Measurements from ENCODE around the gene SLC6A11. TPM values are rescaled to one million over a fixed set of nuclear protein-coding genes. Genes with fewer than 3 reads are reported as not detected.

Gene SLC6A11
- polyA plus RNA-seq, 1 donor (not counting 4 experiments of a cell fraction or from before 2014, with no cell fraction given), result 9.8 TPM

GRCh38 chr3:10892622-10893021 lies 76.6 kb downstream of the SLC6A11 start:
- Histone ChIP-seq H3K27me3 (ENCODE audit: control insufficient read depth, extremely low read depth, insufficient read depth, low read length) (no peaks in the 10 kb centered on the region), H3K4me3 (ENCODE audit: control insufficient read depth in 2 of 3, extremely low read depth in 1 of 3, insufficient read depth in 2 of 3, low read depth in 1 of 3, low read length in 3 of 3) (no peak overlapping the region), H3K27ac (ENCODE audit: control insufficient read depth, insufficient read depth, low read length) (no peak overlapping the region), H3K4me1 (ENCODE audit: control insufficient read depth, extremely low read depth, insufficient read depth, low read length) (peaks cover 26% of the 10 kb centered on the region), H3K4me2 (ENCODE audit: control insufficient read depth, extremely low read depth, insufficient read depth, low read depth, low read length) (no peak overlapping the region), H4K20me1 (ENCODE audit: control insufficient read depth, extremely low read depth, insufficient read depth, low read length) (no peaks in the 10 kb centered on the region), H3K36me3 (ENCODE audit: control insufficient read depth in 2 of 2, extremely low read depth in 1 of 2, insufficient read depth in 2 of 2, low read length in 2 of 2) (peaks cover 0 to 1% of the 10 kb centered on the region in 2 experiments), H2AFZ (ENCODE audit: control insufficient read depth, low read length) (no peak overlapping the region), H3K9ac (ENCODE audit: control insufficient read depth, extremely low read depth, insufficient read depth, low read length) (no peak overlapping the region), H3K9me1 (ENCODE audit: control insufficient read depth, extremely low read depth, insufficient read depth, low read length) (no peaks in the 10 kb centered on the region), H3K9me3 (ENCODE audit: control insufficient read depth, low read depth, low read length) (peaks cover 15% of the 10 kb centered on the region), H3K79me2 (ENCODE audit: control insufficient read depth, insufficient read depth, low read length) (no peaks in the 10 kb centered on the region)
- TF ChIP-seq EZH2 (IDR thresholded peaks at IDR 0.05; ENCODE audit: low read length), result no peak
- dilution Hi-C loops (cut with MboI; ENCODE audit: extremely low pct_ligation_motif_present, low sequenced_read_pairs), result no loop called here
- FAIRE-seq (no peak), DNase-seq (ENCODE audit: low read depth, low spot score) (no peak)

- TF ChIP-seq EZH2 (IDR thresholded peaks at IDR 0.05; ENCODE audit: low read length) (no peak), CTCF (optimal IDR thresholded peaks at IDR 0.05 in 1 of 3, IDR thresholded peaks at IDR 0.05 in 1 of 3, conservative IDR thresholded peaks at IDR 0.05 in 1 of 3; ENCODE audit: extremely low read depth in 1 of 3, insufficient read depth in 2 of 3, low read length in 3 of 3) (no peak)
- Histone ChIP-seq H3K9me1 (ENCODE audit: control insufficient read depth, extremely low read depth, insufficient read depth, low read length) (no peaks in the 10 kb centered on the region), H3K27me3 (ENCODE audit: control insufficient read depth, extremely low read depth, insufficient read depth, low read length) (no peaks in the 10 kb centered on the region), H3K4me3 (ENCODE audit: control insufficient read depth in 2 of 3, extremely low read depth in 1 of 3, insufficient read depth in 2 of 3, low read depth in 1 of 3, low read length in 3 of 3) (no peak overlapping the region), H3K27ac (ENCODE audit: control insufficient read depth, insufficient read depth, low read length) (no peak overlapping the region), H3K36me3 (ENCODE audit: control insufficient read depth in 2 of 2, extremely low read depth in 1 of 2, insufficient read depth in 2 of 2, low read length in 2 of 2) (no peaks in the 10 kb centered on the region), H2AFZ (ENCODE audit: control insufficient read depth, low read length) (no peak overlapping the region), H3K4me1 (ENCODE audit: control insufficient read depth, extremely low read depth, insufficient read depth, low read length) (no peaks in the 10 kb centered on the region), H4K20me1 (ENCODE audit: control insufficient read depth, extremely low read depth, insufficient read depth, low read length) (no peaks in the 10 kb centered on the region), H3K79me2 (ENCODE audit: control insufficient read depth, insufficient read depth, low read length) (no peaks in the 10 kb centered on the region), H3K9me3 (ENCODE audit: control insufficient read depth, low read depth, low read length) (peaks cover 1% of the 10 kb centered on the region), H3K9ac (ENCODE audit: control insufficient read depth, extremely low read depth, insufficient read depth, low read length) (no peak overlapping the region), H3K4me2 (ENCODE audit: control insufficient read depth, extremely low read depth, insufficient read depth, low read depth, low read length) (no peak overlapping the region)
- dilution Hi-C loops (cut with MboI; ENCODE audit: extremely low pct_ligation_motif_present, low sequenced_read_pairs), result no loop called here
- FAIRE-seq (no peak), DNase-seq (ENCODE audit: low read depth, low spot score) (no peak)
Measured at GRCh38 chr3:10901296-10901945, 85.4 kb downstream of the SLC6A11 start.

GRCh38 chr3:10907262-10907661 lies 91.2 kb downstream of the SLC6A11 start:
- TF ChIP-seq CTCF (optimal IDR thresholded peaks at IDR 0.05 in 1 of 3, IDR thresholded peaks at IDR 0.05 in 1 of 3, conservative IDR thresholded peaks at IDR 0.05 in 1 of 3; ENCODE audit: extremely low read depth in 1 of 3, insufficient read depth in 2 of 3, low read length in 3 of 3) (no peak), EZH2 (IDR thresholded peaks at IDR 0.05; ENCODE audit: low read length) (no peak)
- Histone ChIP-seq H3K9me1 (ENCODE audit: control insufficient read depth, extremely low read depth, insufficient read depth, low read length) (no peaks in the 10 kb centered on the region), H3K27me3 (ENCODE audit: control insufficient read depth, extremely low read depth, insufficient read depth, low read length) (no peaks in the 10 kb centered on the region), H3K27ac (ENCODE audit: control insufficient read depth, insufficient read depth, low read length) (no peak overlapping the region), H3K4me2 (ENCODE audit: control insufficient read depth, extremely low read depth, insufficient read depth, low read depth, low read length) (no peak overlapping the region), H4K20me1 (ENCODE audit: control insufficient read depth, extremely low read depth, insufficient read depth, low read length) (no peaks in the 10 kb centered on the region), H3K4me1 (ENCODE audit: control insufficient read depth, extremely low read depth, insufficient read depth, low read length) (no peaks in the 10 kb centered on the region), H3K4me3 (ENCODE audit: control insufficient read depth in 2 of 3, extremely low read depth in 1 of 3, insufficient read depth in 2 of 3, low read depth in 1 of 3, low read length in 3 of 3) (no peak overlapping the region), H3K79me2 (ENCODE audit: control insufficient read depth, insufficient read depth, low read length) (no peaks in the 10 kb centered on the region), H2AFZ (ENCODE audit: control insufficient read depth, low read length) (no peak overlapping the region), H3K9ac (ENCODE audit: control insufficient read depth, extremely low read depth, insufficient read depth, low read length) (no peak overlapping the region), H3K36me3 (ENCODE audit: control insufficient read depth in 2 of 2, extremely low read depth in 1 of 2, insufficient read depth in 2 of 2, low read length in 2 of 2) (no peaks in the 10 kb centered on the region), H3K9me3 (ENCODE audit: control insufficient read depth, low read depth, low read length) (peaks cover 7% of the 10 kb centered on the region)
- dilution Hi-C loops (cut with MboI; ENCODE audit: extremely low pct_ligation_motif_present, low sequenced_read_pairs), result no loop called here
- DNase-seq (ENCODE audit: low read depth, low spot score), result no peak
- no peak for FAIRE-seq
